Upper lobe of left lung (tissue), 4 donors: ENCODE data around the gene FAM8A1.

Experiments used
- CTCF ChIP-seq, 6 experiments: fragments of 450-650 bp in 4 of 6; fragments of 200-600 bp in 2 of 6; sonication (generic) in 2 of 6; IDR thresholded peaks; one replicate each; pipeline ENCODE4 v1.5.1; 2016 to 2019; ENCODE audit warnings: antibody characterized with exemption in 6 of 6
- EP300 ChIP-seq, 4 donors: sonication (generic); formaldehyde crosslinking; IDR thresholded peaks; one replicate each; pipeline ENCODE4 v1.5.1; 2017; ENCODE audit warnings: antibody characterized with exemption in 4 of 4, control low read depth in 2 of 4
- POLR2A ChIP-seq, 4 donors: fragments of 450-650 bp; IDR thresholded peaks; one replicate each; pipeline ENCODE4 v1.5.1; 2016 to 2017; ENCODE audit warnings: antibody characterized with exemption in 4 of 4, mild to moderate bottlenecking in 2 of 4
- POLR2AphosphoS5 ChIP-seq, 2 donors: sonication (generic); formaldehyde crosslinking; IDR thresholded peaks; one replicate each; pipeline ENCODE4 v1.5.1; 2017; ENCODE audit warnings: antibody characterized with exemption in 2 of 2

- TF ChIP-seq CTCF (IDR thresholded peaks at IDR 0.05) (no peak), POLR2AphosphoS5 (IDR thresholded peaks at IDR 0.05) (no peak), POLR2A (IDR thresholded peaks at IDR 0.05) (no peak), EP300 (IDR thresholded peaks at IDR 0.05) (no peak)
Observed at GRCh38 chr6:17653198-17653882, 53.2 kb downstream of the FAM8A1 start.
